ENCODE measurements around the gene QSOX2.

Gene QSOX2

DNA sequence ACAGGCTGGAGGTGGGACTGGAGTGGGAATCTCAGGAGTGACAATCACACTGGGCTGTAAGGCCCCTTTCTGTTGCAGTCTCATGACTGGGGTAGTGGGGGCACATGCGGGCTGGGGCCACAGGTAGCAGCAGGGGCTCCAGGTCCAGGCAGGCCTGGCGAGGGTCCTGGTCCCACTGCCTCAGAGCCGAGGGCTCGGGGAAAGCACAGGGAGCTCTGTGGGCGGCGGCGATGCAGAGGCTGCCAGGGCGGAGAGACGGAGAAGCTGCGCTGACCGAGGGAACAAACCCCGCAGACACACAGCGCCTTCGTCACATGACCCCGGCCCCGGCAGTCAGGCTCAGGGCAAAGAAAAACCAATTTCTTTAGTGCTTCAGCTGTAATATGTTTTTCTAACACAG lies 35.3 kb downstream of the QSOX2 start:
- TF ChIP-seq, protein P1, sequence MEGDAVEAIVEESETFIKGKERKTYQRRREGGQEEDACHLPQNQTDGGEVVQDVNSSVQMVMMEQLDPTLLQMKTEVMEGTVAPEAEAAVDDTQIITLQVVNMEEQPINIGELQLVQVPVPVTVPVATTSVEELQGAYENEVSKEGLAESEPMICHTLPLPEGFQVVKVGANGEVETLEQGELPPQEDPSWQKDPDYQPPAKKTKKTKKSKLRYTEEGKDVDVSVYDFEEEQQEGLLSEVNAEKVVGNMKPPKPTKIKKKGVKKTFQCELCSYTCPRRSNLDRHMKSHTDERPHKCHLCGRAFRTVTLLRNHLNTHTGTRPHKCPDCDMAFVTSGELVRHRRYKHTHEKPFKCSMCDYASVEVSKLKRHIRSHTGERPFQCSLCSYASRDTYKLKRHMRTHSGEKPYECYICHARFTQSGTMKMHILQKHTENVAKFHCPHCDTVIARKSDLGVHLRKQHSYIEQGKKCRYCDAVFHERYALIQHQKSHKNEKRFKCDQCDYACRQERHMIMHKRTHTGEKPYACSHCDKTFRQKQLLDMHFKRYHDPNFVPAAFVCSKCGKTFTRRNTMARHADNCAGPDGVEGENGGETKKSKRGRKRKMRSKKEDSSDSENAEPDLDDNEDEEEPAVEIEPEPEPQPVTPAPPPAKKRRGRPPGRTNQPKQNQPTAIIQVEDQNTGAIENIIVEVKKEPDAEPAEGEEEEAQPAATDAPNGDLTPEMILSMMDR (IDR thresholded peaks at IDR 0.05), result no peak
- H3K36me3 ChIP-seq, result peaks cover 23 to 68% (median 53%) of the 10 kb centered on the region in 3 donors
- intact Hi-C loops (cut with DNase I; ENCODE audit: low total_unique reads), result no loop called here
- no peaks in the 10 kb centered on the region for H3K9me3 ChIP-seq
- no peak overlapping the region for H3K27ac ChIP-seq
- no peak overlapping the region for H3K4me3 ChIP-seq
- peaks cover under 1 to 7% of the 10 kb centered on the region in 2 donors for H3K27me3 ChIP-seq
- peaks cover 0 to 2% (median 0%) of the 10 kb centered on the region in 4 donors for H3K4me1 ChIP-seq
- no peak for DNase-seq

DNA sequence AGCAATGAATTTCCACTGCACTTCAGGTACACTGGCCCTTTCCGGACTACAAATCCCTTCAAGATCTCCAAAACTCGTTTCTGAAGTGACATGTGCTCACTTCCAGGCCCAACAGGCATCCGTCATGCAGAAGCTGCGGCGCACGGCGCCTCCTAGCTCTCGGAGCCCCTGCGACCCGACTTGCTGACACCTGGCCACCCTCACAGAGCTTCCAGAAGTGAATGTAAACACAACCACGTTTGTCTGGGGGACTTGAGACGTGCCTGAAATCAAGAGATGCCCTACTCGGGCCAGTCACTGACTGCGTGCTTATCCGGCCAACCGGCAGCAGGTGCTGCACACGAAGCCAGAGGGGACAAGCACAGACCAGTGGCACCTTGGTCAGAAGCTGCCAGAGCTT lies 35.8 kb downstream of the QSOX2 start:
- intact Hi-C loops (cut with DNase I; ENCODE audit: low total_unique reads), result no loop called here
- H3K27me3 ChIP-seq, result peaks cover 4 to 11% of the 10 kb centered on the region in 2 donors
- H3K36me3 ChIP-seq, result peaks cover 18 to 63% (median 49%) of the 10 kb centered on the region in 3 donors
- TF ChIP-seq, protein P1 (IDR thresholded peaks at IDR 0.05), result no peak
- H3K4me3 ChIP-seq, result no peak overlapping the region
- H3K9me3 ChIP-seq, result no peaks in the 10 kb centered on the region
- H3K4me1 ChIP-seq, result peaks cover 0 to 7% (median 0%) of the 10 kb centered on the region in 4 donors
- no peak overlapping the region for H3K27ac ChIP-seq
- DNase-seq, result no peak

GRCh38 chr9:136209232-136209631 lies 36.4 kb downstream of the QSOX2 start:
- H3K4me3 ChIP-seq, result no peak overlapping the region
- H3K4me1 ChIP-seq, result peaks cover 0 to 11% (median 0%) of the 10 kb centered on the region in 4 donors
- peaks cover 4 to 17% of the 10 kb centered on the region in 2 donors for H3K27me3 ChIP-seq
- no peak overlapping the region for H3K27ac ChIP-seq
- H3K36me3 ChIP-seq, result peaks cover 13 to 58% (median 44%) of the 10 kb centered on the region in 3 donors
- no peak for DNase-seq
- H3K9me3 ChIP-seq, result no peaks in the 10 kb centered on the region
- TF ChIP-seq, protein P1 (IDR thresholded peaks at IDR 0.05), result no peak
- intact Hi-C loops (cut with DNase I; ENCODE audit: low total_unique reads), result no loop called here

- Histone ChIP-seq H3K9me3 (no peaks in the 10 kb centered on the region), H3K4me1 (peaks cover 0 to 11% (median 0%) of the 10 kb centered on the region in 4 donors), H3K4me3 (no peak overlapping the region), H3K36me3 (peaks cover 7 to 52% (median 38%) of the 10 kb centered on the region in 3 donors), H3K27ac (no peak overlapping the region), H3K27me3 (peaks cover 4 to 23% of the 10 kb centered on the region in 2 donors)
- TF ChIP-seq, protein P1 (IDR thresholded peaks at IDR 0.05), result no peak
- DNase-seq, result no peak
- intact Hi-C loops (cut with DNase I; ENCODE audit: low total_unique reads), result no loop called here
Observed at GRCh38 chr9:136208675-136209074, 36.9 kb downstream of the QSOX2 start.

GRCh38 chr9:136207616-136208015 lies 38.0 kb downstream of the QSOX2 start:
- TF ChIP-seq, protein P1 (IDR thresholded peaks at IDR 0.05), result no peak
- Histone ChIP-seq H3K4me1 (peaks cover 0 to 11% (median 0%) of the 10 kb centered on the region in 4 donors), H3K27me3 (peaks cover 4 to 33% of the 10 kb centered on the region in 2 donors), H3K4me3 (no peak overlapping the region), H3K27ac (no peak overlapping the region), H3K9me3 (no peaks in the 10 kb centered on the region), H3K36me3 (peaks cover 0 to 47% (median 31%) of the 10 kb centered on the region in 3 donors)
- DNase-seq, result no peak
- intact Hi-C loops (cut with DNase I; ENCODE audit: low total_unique reads), result no loop called here

Measured in tibial artery (tissue), 4 donors.